Tibial artery (tissue), 4 donors: Measurements from ENCODE around the gene VKORC1L1.
"Not testable (repeated sequence)": the region's sequence is repeated elsewhere in the genome, so short reads cannot be mapped to it uniquely, and the experiment has no call there.

ENCODE experiments used
- DNase-seq, 2 donors: peaks; one replicate each; pipeline ENCODE4 v3.0.0-alpha.2; 2019
- H3K27ac ChIP-seq, 2 donors: fragments of 200-600 bp; sonication (generic) in 1 of 2; 1 replicate in 1 of 2; 2 replicates in 1 of 2; pipeline ENCODE4 v1.5.1; 2018 to 2019; ENCODE audit warnings: mild to moderate bottlenecking in 1 of 2
- H3K27me3 ChIP-seq, 2 donors: fragments of 200-600 bp; sonication (generic) in 1 of 2; one replicate each; pipeline versions ENCODE4 v1.5.1 to v1.6.0; 2016 to 2019
- H3K36me3 ChIP-seq, 3 donors: fragments of 200-600 bp; sonication (generic) in 2 of 3; one replicate each; pipeline ENCODE4 v1.5.1; 2016 to 2019; ENCODE audit warnings: mild to moderate bottlenecking in 2 of 3
- H3K4me1 ChIP-seq, 4 donors: fragments of 200-600 bp; sonication (generic) in 2 of 4; 1 replicate in 3 of 4; 2 replicates in 1 of 4; pipeline ENCODE4 v1.5.1; 2016 to 2019
- H3K4me3 ChIP-seq, 2 donors: fragments of 200-600 bp; sonication (generic) in 1 of 2; 1 replicate in 1 of 2; 2 replicates in 1 of 2; pipeline ENCODE4 v1.5.1; 2018 to 2019; ENCODE audit warnings: mild to moderate bottlenecking in 2 of 2
- H3K9me3 ChIP-seq, 3 donors: fragments of 200-600 bp; sonication (generic) in 1 of 3; one replicate each; pipeline ENCODE4 v1.5.1; 2016 to 2019
- intact Hi-C: fragments of 100-400 bp; cut with DNase I; formaldehyde crosslinking; loops from one replicate; pipeline ENCODE4 v1.15.0; 2023; ENCODE audit warnings: low total_unique reads
- TF ChIP-seq, protein P1 (sequence below), 2 experiments: fragments of 200-600 bp in 1 of 2; fragments of 450-650 bp in 1 of 2; IDR thresholded peaks; one replicate each; pipeline ENCODE4 v1.5.1; 2017 to 2019; ENCODE audit warnings: antibody characterized with exemption in 2 of 2, mild to moderate bottlenecking in 1 of 2, moderate library complexity in 1 of 2

The VKORC1L1 gene

GRCh38 chr7:65926588-65926987 lies 53.7 kb downstream of the VKORC1L1 start:
- no peaks in the 10 kb centered on the region for H3K9me3 ChIP-seq
- TF ChIP-seq, protein P1, sequence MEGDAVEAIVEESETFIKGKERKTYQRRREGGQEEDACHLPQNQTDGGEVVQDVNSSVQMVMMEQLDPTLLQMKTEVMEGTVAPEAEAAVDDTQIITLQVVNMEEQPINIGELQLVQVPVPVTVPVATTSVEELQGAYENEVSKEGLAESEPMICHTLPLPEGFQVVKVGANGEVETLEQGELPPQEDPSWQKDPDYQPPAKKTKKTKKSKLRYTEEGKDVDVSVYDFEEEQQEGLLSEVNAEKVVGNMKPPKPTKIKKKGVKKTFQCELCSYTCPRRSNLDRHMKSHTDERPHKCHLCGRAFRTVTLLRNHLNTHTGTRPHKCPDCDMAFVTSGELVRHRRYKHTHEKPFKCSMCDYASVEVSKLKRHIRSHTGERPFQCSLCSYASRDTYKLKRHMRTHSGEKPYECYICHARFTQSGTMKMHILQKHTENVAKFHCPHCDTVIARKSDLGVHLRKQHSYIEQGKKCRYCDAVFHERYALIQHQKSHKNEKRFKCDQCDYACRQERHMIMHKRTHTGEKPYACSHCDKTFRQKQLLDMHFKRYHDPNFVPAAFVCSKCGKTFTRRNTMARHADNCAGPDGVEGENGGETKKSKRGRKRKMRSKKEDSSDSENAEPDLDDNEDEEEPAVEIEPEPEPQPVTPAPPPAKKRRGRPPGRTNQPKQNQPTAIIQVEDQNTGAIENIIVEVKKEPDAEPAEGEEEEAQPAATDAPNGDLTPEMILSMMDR (IDR thresholded peaks at IDR 0.05): no peak

GRCh38 chr7:65927489-65928448 lies 54.9 kb downstream of the VKORC1L1 start:
- Histone ChIP-seq H3K4me3 (no peak overlapping the region), H3K4me1 (no peaks in the 10 kb centered on the region), H3K27ac (no peak overlapping the region), H3K27me3 (no peaks in the 10 kb centered on the region), H3K9me3 (no peaks in the 10 kb centered on the region), H3K36me3 (no peaks in the 10 kb centered on the region)
- intact Hi-C loops: no loop called here
- DNase-seq: no peak
- TF ChIP-seq, protein P1 (IDR thresholded peaks at IDR 0.05): no peak

More at GRCh38 chr7:65926588-65926987, 53.7 kb downstream of the VKORC1L1 start:
- no peak overlapping the region for H3K27ac ChIP-seq
- DNase-seq: no peak
- H3K4me3 ChIP-seq: no peak overlapping the region
- H3K27me3 ChIP-seq: no peaks in the 10 kb centered on the region
- no peaks in the 10 kb centered on the region for H3K36me3 ChIP-seq
- intact Hi-C loops: no loop called here
- H3K4me1 ChIP-seq: no peaks in the 10 kb centered on the region

DNA sequence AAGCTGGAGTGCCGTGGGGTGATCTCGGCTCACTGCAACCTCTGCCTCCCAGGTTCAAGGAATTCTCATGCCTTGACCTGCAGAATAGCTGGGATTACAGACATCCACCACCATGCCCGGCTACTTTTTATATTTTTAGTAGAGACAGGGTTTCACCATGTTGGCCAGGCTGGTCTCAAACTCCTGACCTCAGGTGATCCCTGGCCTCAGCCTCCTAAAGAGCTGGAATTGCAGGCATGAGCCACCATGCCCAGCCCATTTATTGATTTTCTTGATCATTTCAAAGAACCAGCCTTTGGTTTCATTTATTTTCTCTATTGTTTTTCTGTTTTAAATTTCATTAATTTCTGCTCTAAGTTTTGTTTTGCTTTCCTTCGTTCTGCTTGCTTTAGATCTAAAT lies 58.8 kb downstream of the VKORC1L1 start:
- H3K4me3 ChIP-seq: no peak overlapping the region
- no peaks in the 10 kb centered on the region for H3K27me3 ChIP-seq
- H3K4me1 ChIP-seq: no peaks in the 10 kb centered on the region
- H3K9me3 ChIP-seq: peaks cover 0 to 4% (median 0%) of the 10 kb centered on the region in 3 donors
- H3K36me3 ChIP-seq: no peaks in the 10 kb centered on the region
- TF ChIP-seq, protein P1 (IDR thresholded peaks at IDR 0.05): no peak
- no peak overlapping the region for H3K27ac ChIP-seq
- intact Hi-C loops: no loop called here
- no peak for DNase-seq

- Histone ChIP-seq H3K9me3 (peaks cover 0 to 4% (median 0%) of the 10 kb centered on the region in 3 donors), H3K4me1 (peaks cover 0 to 16% (median 0%) of the 10 kb centered on the region in 4 donors), H3K27ac (no peak overlapping the region), H3K36me3 (no peaks in the 10 kb centered on the region), H3K4me3 (no peak overlapping the region), H3K27me3 (no peaks in the 10 kb centered on the region)
- TF ChIP-seq, protein P1 (IDR thresholded peaks at IDR 0.05): no peak
- no peak for DNase-seq
- intact Hi-C loops: no loop called here
Measured at GRCh38 chr7:65937296-65937695, 64.4 kb downstream of the VKORC1L1 start.

GRCh38 chr7:65938336-65938895 lies 65.5 kb downstream of the VKORC1L1 start:
- DNase-seq: no peak
- no peaks in the 10 kb centered on the region for H3K36me3 ChIP-seq
- no peaks in the 10 kb centered on the region for H3K27me3 ChIP-seq
- H3K9me3 ChIP-seq: peaks cover 0 to 4% (median 0%) of the 10 kb centered on the region in 3 donors
- TF ChIP-seq, protein P1 (IDR thresholded peaks at IDR 0.05): no peak
- no peak overlapping the region for H3K27ac ChIP-seq
- H3K4me3 ChIP-seq: no peak overlapping the region
- H3K4me1 ChIP-seq: peaks cover 0 to 16% (median 0%) of the 10 kb centered on the region in 4 donors
- intact Hi-C loops: no loop called here

DNA sequence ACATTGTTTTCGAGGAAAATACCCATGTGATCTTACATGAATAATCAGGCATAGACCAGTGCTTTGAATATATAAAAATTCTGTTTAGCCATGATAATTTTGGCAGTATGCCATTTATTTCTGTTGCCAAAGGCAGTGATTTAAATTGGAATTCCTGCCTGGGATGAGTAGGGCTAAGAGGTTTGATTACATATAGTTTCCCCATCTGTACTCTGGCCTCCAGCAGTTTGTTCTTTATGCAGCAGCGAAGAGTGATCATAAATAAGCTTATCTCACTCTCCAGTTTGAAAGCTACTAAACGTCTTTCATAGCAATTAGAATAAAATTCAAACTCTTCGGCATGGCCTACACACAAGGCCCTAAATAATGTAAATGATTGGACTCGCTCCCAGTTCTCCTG lies 72.9 kb downstream of the VKORC1L1 start:
- H3K27me3 ChIP-seq, H3K9me3 ChIP-seq, DNase-seq, H3K4me3 ChIP-seq, intact Hi-C loops, H3K36me3 ChIP-seq, H3K27ac ChIP-seq: not testable (repeated sequence)
- peaks cover 0 to 19% (median 0%) of the 10 kb centered on the region in 4 donors for H3K4me1 ChIP-seq
